ENCODE data around the gene OSCP1. TPM values are rescaled to one million over a fixed set of nuclear protein-coding genes. Genes with fewer than 3 reads are reported as not detected.

OSCP1 gene
- total RNA-seq, 2 donors from 2014 or later = 0.99 TPM; not detected in 1

- Mint-ChIP-seq H3K27me3 (no peaks in the 10 kb centered on the region), H3K4me3 (no peak overlapping the region), H3K27ac (peak overlapping the region; percentile 56), H3K36me3 (ENCODE audit: low read depth) (peaks cover 6% of the 10 kb centered on the region), H3K4me1 (peaks cover 24% of the 10 kb centered on the region)
- ATAC-seq (no peak), DNase-seq (no peak)
- H3K9me3 ChIP-seq (ENCODE audit: control insufficient read depth, low read length, poor library complexity, severe bottlenecking) = no peaks in the 10 kb centered on the region
These were observed 61.0 kb downstream of the OSCP1 start for GRCh38 chr1:36389261-36389660.

- ATAC-seq = no peak
- Mint-ChIP-seq H3K27me3 (no peaks in the 10 kb centered on the region), H3K36me3 (ENCODE audit: low read depth) (peaks cover 6% of the 10 kb centered on the region), H3K4me1 (peaks cover 31% of the 10 kb centered on the region), H3K4me3 (peak overlapping the region; percentile 94), H3K27ac (peak overlapping the region; percentile 96)
- no peak for DNase-seq
- H3K9me3 ChIP-seq (ENCODE audit: control insufficient read depth, low read length, poor library complexity, severe bottlenecking) = no peaks in the 10 kb centered on the region
These were observed 62.9 kb downstream of the OSCP1 start for GRCh38 chr1:36387141-36387949.

GRCh38 chr1:36386265-36387140, 63.7 kb downstream of the OSCP1 start:
- peak overlapping the region; percentile 96 for H3K27ac Mint-ChIP-seq
- H3K27me3 Mint-ChIP-seq = no peaks in the 10 kb centered on the region
- peak overlapping the region; percentile 94 for H3K4me3 Mint-ChIP-seq
- DNase-seq (peak; percentile 57 to 80 (median 63)), ATAC-seq (peak; percentile 62)
- peaks cover 36% of the 10 kb centered on the region for H3K4me1 Mint-ChIP-seq
- peaks cover 4% of the 10 kb centered on the region for H3K36me3 Mint-ChIP-seq (ENCODE audit: low read depth)
- no peaks in the 10 kb centered on the region for H3K9me3 ChIP-seq (ENCODE audit: control insufficient read depth, low read length, poor library complexity, severe bottlenecking)

- Mint-ChIP-seq H3K4me1 (peaks cover 39% of the 10 kb centered on the region), H3K27me3 (no peaks in the 10 kb centered on the region), H3K27ac (peak within 1 kb of the TSS; percentile 97), H3K36me3 (ENCODE audit: low read depth) (no peaks in the 10 kb centered on the region), H3K4me3 (peak within 1 kb of the TSS; percentile 94)
- DNase-seq = peak; percentile 93 to 99 (median 98)
- no peaks in the 10 kb centered on the region for H3K9me3 ChIP-seq (ENCODE audit: control insufficient read depth, low read length, poor library complexity, severe bottlenecking)
- peak; percentile 90 for ATAC-seq
These were observed 64.6 kb downstream of the OSCP1 start, which contains the start of gene STK40 for GRCh38 chr1:36385410-36386264. STK40 (minus strand) TSS chr1:36385924; CDS start chr1:36361332, 24,592 bp downstream.

GRCh38 chr1:36384542-36385409, 65.5 kb downstream of the OSCP1 start:
- no peaks in the 10 kb centered on the region for H3K27me3 Mint-ChIP-seq
- no peaks in the 10 kb centered on the region for H3K9me3 ChIP-seq (ENCODE audit: control insufficient read depth, low read length, poor library complexity, severe bottlenecking)
- peak overlapping the region; percentile 97 for H3K27ac Mint-ChIP-seq
- ATAC-seq (no peak), DNase-seq (peak in 1 of 3 donors; percentile 31)
- peak overlapping the region; percentile 94 for H3K4me3 Mint-ChIP-seq
- peaks cover 45% of the 10 kb centered on the region for H3K4me1 Mint-ChIP-seq
- H3K36me3 Mint-ChIP-seq (ENCODE audit: low read depth) = no peaks in the 10 kb centered on the region

- Mint-ChIP-seq H3K4me3 (peak overlapping the region; percentile 75), H3K27ac (peak overlapping the region; percentile 97), H3K27me3 (no peaks in the 10 kb centered on the region), H3K4me1 (peaks cover 50% of the 10 kb centered on the region), H3K36me3 (ENCODE audit: low read depth) (no peaks in the 10 kb centered on the region)
- ATAC-seq (no peak), DNase-seq (no peak)
- no peaks in the 10 kb centered on the region for H3K9me3 ChIP-seq (ENCODE audit: control insufficient read depth, low read length, poor library complexity, severe bottlenecking)
These were observed 67.0 kb downstream of the OSCP1 start for GRCh38 chr1:36383240-36383639.

GRCh38 chr1:36382669-36383068, 67.6 kb downstream of the OSCP1 start:
- DNase-seq (no peak), ATAC-seq (no peak)
- Mint-ChIP-seq H3K36me3 (ENCODE audit: low read depth) (no peaks in the 10 kb centered on the region), H3K4me3 (no peak overlapping the region), H3K27ac (peak overlapping the region; percentile 89), H3K27me3 (no peaks in the 10 kb centered on the region), H3K4me1 (peaks cover 50% of the 10 kb centered on the region)
- H3K9me3 ChIP-seq (ENCODE audit: control insufficient read depth, low read length, poor library complexity, severe bottlenecking) = no peaks in the 10 kb centered on the region

GRCh38 chr1:36382231-36382630, 68.0 kb downstream of the OSCP1 start:
- no peaks in the 10 kb centered on the region for H3K27me3 Mint-ChIP-seq
- H3K4me3 Mint-ChIP-seq = no peak overlapping the region
- peaks cover 53% of the 10 kb centered on the region for H3K4me1 Mint-ChIP-seq
- DNase-seq (no peak), ATAC-seq (no peak)
- H3K36me3 Mint-ChIP-seq (ENCODE audit: low read depth) = no peaks in the 10 kb centered on the region
- peak overlapping the region; percentile 89 for H3K27ac Mint-ChIP-seq
- H3K9me3 ChIP-seq (ENCODE audit: control insufficient read depth, low read length, poor library complexity, severe bottlenecking) = no peaks in the 10 kb centered on the region

- Mint-ChIP-seq H3K36me3 (ENCODE audit: low read depth) (no peaks in the 10 kb centered on the region), H3K4me1 (peaks cover 51% of the 10 kb centered on the region), H3K27ac (peak overlapping the region; percentile 89), H3K27me3 (no peaks in the 10 kb centered on the region), H3K4me3 (no peak overlapping the region)
- DNase-seq (no peak), ATAC-seq (no peak)
- no peaks in the 10 kb centered on the region for H3K9me3 ChIP-seq (ENCODE audit: control insufficient read depth, low read length, poor library complexity, severe bottlenecking)
These were observed 68.8 kb downstream of the OSCP1 start for GRCh38 chr1:36381405-36381804.

- no peak overlapping the region for H3K4me3 Mint-ChIP-seq
- H3K27me3 Mint-ChIP-seq = no peaks in the 10 kb centered on the region
- H3K36me3 Mint-ChIP-seq (ENCODE audit: low read depth) = no peaks in the 10 kb centered on the region
- peak overlapping the region; percentile 89 for H3K27ac Mint-ChIP-seq
- no peak for ATAC-seq
- H3K4me1 Mint-ChIP-seq = peaks cover 53% of the 10 kb centered on the region
- H3K9me3 ChIP-seq (ENCODE audit: control insufficient read depth, low read length, poor library complexity, severe bottlenecking) = no peaks in the 10 kb centered on the region
- DNase-seq = no peak
These were observed 69.5 kb downstream of the OSCP1 start for GRCh38 chr1:36380782-36381181.

GRCh38 chr1:36380143-36380619, 70.1 kb downstream of the OSCP1 start:
- Mint-ChIP-seq H3K27me3 (no peaks in the 10 kb centered on the region), H3K4me3 (no peak overlapping the region), H3K27ac (peak overlapping the region; percentile 89), H3K4me1 (peaks cover 53% of the 10 kb centered on the region), H3K36me3 (ENCODE audit: low read depth) (no peaks in the 10 kb centered on the region)
- no peak for DNase-seq
- no peak for ATAC-seq
- H3K9me3 ChIP-seq (ENCODE audit: control insufficient read depth, low read length, poor library complexity, severe bottlenecking) = no peaks in the 10 kb centered on the region
